ENCODE results near the gene PADI4. TPM values are rescaled to one million over a fixed set of nuclear protein-coding genes. Genes with fewer than 3 reads are reported as not detected.
A peak's percentile ranks its signal among the peaks of the same experiment; 100 is the strongest.

The PADI4 gene
- total RNA-seq, 8 experiments from 2014 or later, result 0.38 to 0.66 TPM; not detected in 6

- Histone ChIP-seq H3K4me3 (no peak overlapping the region), H3K4me1 (replicated peaks in 1 of 2) (no peaks in the 10 kb centered on the region), H3K27ac (no peak overlapping the region)
- WGBS, 10 experiments, result 50 to 97% (median 78%) methylated on average over 1 to 14 of the region's 14 CpGs; no CpG with 5 or more reads in 2 of the 10 experiments
- in situ Hi-C loops (cut with MboI; ENCODE audit: low pct_unique_long_range_greater_than_20kb in 2 of 9, low sequenced_read_pairs in 9 of 9, unreplicated experiment in 9 of 9), result no loop called here
- ATAC-seq (replicated peaks in 6 of 8), result no peak
Measured at GRCh38 chr1:17348593-17349234, 40.7 kb downstream of the PADI4 start.

DNA sequence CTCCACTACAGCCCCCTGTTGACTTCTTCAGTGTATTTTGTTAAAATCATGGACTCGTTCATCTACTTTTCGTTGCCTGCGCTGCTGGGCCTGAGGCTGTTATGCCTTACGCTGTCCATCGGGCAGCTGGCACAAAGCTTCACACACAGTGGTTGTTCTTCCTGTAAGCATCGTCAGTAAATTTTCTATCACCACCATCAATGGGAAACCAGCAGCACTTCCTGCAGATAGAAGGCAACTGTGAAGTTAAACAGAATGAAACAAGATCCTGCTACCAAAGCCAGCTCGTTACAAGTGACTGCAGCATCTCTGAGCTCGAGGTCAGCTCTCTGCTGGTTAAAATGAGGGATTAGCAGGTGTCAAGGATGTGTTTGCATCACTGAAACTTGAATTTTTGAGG is 42.1 kb downstream of the PADI4 start:
- in situ Hi-C loops (cut with MboI; ENCODE audit: low pct_unique_long_range_greater_than_20kb in 2 of 9, low sequenced_read_pairs in 9 of 9, unreplicated experiment in 9 of 9), result no loop called here
- Histone ChIP-seq H3K4me1 (replicated peaks in 1 of 2) (no peaks in the 10 kb centered on the region), H3K27ac (no peak overlapping the region), H3K4me3 (no peak overlapping the region)
- 51 to 89% (median 75%) methylated on average over 1 to 6 of the region's 8 CpGs; no CpG with 5 or more reads in 5 of the 10 experiments for WGBS, 10 experiments
- peak in 1 of 8 experiments; percentile 14 for ATAC-seq (replicated peaks in 6 of 8)

DNA sequence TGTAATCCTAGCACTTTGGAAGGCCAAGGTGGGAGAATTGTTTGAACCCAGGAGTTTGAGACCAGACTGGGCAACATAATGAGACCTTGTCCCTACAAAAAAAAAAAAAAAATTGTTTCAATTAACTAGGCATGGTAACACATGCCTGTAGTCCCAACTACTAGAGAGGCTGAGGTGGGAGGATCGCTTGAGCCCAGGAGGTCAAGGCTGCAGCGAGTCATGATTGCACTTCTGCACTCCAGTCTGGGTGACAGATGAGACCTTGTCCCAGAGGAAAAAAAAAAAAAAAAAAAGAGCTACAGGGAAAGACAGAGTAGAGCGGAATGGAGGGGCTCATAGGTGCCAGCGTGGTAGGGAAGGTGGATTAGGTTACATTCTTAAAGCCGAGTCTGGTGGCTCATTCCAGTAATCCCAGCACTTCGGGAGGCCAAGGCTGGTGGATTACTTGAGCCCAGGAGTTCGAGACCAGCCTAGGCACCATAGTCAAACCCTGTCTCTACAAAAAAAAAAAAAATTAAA is 43.0 kb downstream of the PADI4 start:
- WGBS, 10 experiments, result 36 to 93% (median 74%) methylated on average over 2 to 7 of the region's 7 CpGs
- in situ Hi-C loops (cut with MboI; ENCODE audit: low pct_unique_long_range_greater_than_20kb in 2 of 9, low sequenced_read_pairs in 9 of 9, unreplicated experiment in 9 of 9), result no loop called here
- no peak overlapping the region for H3K4me3 ChIP-seq
- no peak overlapping the region for H3K27ac ChIP-seq
- peak in 1 of 8 experiments; percentile 64 for ATAC-seq (replicated peaks in 6 of 8)
- H3K4me1 ChIP-seq (replicated peaks in 1 of 2), result no peaks in the 10 kb centered on the region

DNA sequence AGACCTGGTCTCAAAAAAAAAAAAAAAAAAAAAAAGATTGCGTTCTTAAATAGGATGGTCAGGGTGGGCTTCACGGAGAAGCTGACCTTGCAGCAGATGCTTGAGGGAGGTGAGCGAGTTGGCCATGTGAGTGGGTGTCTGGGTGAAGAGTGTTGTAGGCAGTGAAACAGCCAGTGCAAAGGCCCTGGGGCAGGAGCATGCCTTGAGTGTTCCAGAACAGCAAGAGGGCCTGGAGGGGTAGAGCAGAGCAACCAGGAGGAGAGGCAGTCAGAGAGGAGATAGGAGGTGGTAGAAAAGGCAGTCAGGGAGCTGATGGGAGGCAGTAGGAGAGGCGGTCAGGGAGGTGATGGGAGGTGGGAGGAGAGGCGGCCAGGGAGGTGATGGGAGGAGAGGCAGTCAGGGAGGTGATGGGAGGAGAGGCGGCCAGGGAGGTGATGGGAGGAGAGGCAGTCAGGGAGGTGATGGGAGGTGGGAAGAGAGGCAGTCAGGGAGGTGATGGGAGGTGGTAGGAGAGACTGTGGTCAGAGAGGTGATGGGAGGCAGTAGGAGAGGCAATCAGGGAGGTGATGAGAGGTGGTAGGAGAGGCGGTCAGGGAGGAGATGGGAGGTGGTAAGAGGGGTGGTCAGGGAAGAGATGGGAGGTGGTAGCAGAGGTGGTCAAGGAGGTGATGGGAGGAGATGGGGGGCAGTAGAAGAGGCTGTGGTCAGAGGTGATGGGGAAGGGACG is 43.8 kb downstream of the PADI4 start:
- no peak for ATAC-seq (replicated peaks in 6 of 8)
- H3K4me1 ChIP-seq (replicated peaks in 1 of 2), result no peaks in the 10 kb centered on the region
- H3K4me3 ChIP-seq, result no peak overlapping the region
- WGBS, 10 experiments, result 60 to 100% (median 77%) methylated on average over 1 to 8 of the region's 8 CpGs
- in situ Hi-C loops (cut with MboI; ENCODE audit: low pct_unique_long_range_greater_than_20kb in 2 of 9, low sequenced_read_pairs in 9 of 9, unreplicated experiment in 9 of 9), result no loop called here
- H3K27ac ChIP-seq, result no peak overlapping the region

DNA sequence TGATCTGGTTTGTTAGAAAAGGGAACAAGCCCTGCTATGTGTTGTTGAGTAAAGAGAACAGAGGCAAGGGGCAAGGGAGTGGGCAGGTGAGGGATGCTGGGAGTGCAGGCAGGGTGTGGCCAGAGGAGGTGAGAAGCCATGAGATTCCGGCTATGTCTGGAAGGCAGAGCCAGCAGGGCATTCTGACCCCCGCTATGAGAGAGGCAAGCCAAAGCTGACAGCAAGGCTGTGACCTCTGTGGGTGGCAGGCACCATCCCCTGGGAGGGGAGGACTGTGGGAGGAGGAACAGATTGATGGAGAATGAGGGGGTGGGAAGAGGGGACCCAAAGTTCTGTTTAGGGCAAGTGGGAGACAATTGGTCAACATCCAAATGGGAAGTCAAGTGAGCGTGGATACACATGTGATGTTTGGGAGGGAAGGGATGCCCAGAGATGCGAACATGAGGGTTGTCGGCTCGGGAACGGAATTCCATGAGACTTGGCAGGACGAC is 44.5 kb downstream of the PADI4 start:
- Histone ChIP-seq H3K4me3 (no peak overlapping the region), H3K27ac (no peak overlapping the region), H3K4me1 (replicated peaks in 1 of 2) (no peaks in the 10 kb centered on the region)
- in situ Hi-C loops (cut with MboI; ENCODE audit: low pct_unique_long_range_greater_than_20kb in 2 of 9, low sequenced_read_pairs in 9 of 9, unreplicated experiment in 9 of 9), result no loop called here
- ATAC-seq (replicated peaks in 6 of 8), result no peak
- 14 to 100% (median 60%) methylated on average over 1 to 4 of the region's 8 CpGs; no CpG with 5 or more reads in 3 of the 10 experiments for WGBS, 10 experiments

DNA sequence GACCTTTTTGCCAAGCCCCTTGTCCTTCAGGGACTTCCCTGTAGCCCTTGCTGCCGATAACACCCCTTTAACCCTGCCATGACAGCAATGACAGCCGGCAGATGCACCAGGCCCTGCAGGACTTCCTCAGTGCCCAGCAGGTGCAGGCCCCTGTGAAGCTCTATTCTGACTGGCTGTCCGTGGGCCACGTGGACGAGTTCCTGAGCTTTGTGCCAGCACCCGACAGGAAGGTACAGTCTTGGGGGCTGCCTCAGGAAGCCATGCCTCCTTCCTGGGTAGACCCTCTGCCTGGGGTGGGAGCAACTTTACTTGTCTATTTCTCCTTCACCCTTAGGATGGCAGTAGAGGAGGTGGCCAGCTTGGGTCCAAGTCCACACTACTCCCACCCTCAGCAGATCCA is 47.9 kb downstream of the PADI4 start:
- Histone ChIP-seq H3K4me3 (no peak overlapping the region), H3K4me1 (replicated peaks in 1 of 2) (peaks cover 0 to 4% of the 10 kb centered on the region in 2 donors), H3K27ac (no peak overlapping the region)
- WGBS, 10 experiments, result 20 to 100% (median 63%) methylated on average over 1 to 6 of the region's 6 CpGs; no CpG with 5 or more reads in 4 of the 10 experiments
- in situ Hi-C loops (cut with MboI; ENCODE audit: low pct_unique_long_range_greater_than_20kb in 2 of 9, low sequenced_read_pairs in 9 of 9, unreplicated experiment in 9 of 9), result no loop called here
- no peak for ATAC-seq (replicated peaks in 6 of 8)

GRCh38 chr1:17356387-17357026 is 48.5 kb downstream of the PADI4 start:
- peak in 1 of 8 experiments; percentile 73 for ATAC-seq (replicated peaks in 6 of 8)
- in situ Hi-C loops (cut with MboI; ENCODE audit: low pct_unique_long_range_greater_than_20kb in 2 of 9, low sequenced_read_pairs in 9 of 9, unreplicated experiment in 9 of 9), result no loop called here
- Histone ChIP-seq H3K4me1 (replicated peaks in 1 of 2) (peaks cover 0 to 4% of the 10 kb centered on the region in 2 donors), H3K4me3 (no peak overlapping the region), H3K27ac (no peak overlapping the region)
- WGBS, 10 experiments, result 15 to 88% (median 55%) methylated on average over 2 to 6 of the region's 12 CpGs; no CpG with 5 or more reads in 3 of the 10 experiments

GRCh38 chr1:17358557-17358956 is 50.6 kb downstream of the PADI4 start:
- in situ Hi-C loops (cut with MboI; ENCODE audit: low pct_unique_long_range_greater_than_20kb in 2 of 9, low sequenced_read_pairs in 9 of 9, unreplicated experiment in 9 of 9), result no loop called here
- WGBS, 10 experiments, result 67 to 95% (median 79%) methylated on average over 2 to 3 of the region's 4 CpGs; no CpG with 5 or more reads in 1 of the 10 experiments
- Histone ChIP-seq H3K27ac (no peak overlapping the region), H3K4me3 (no peak overlapping the region), H3K4me1 (replicated peaks in 1 of 2) (peaks cover 0 to 4% of the 10 kb centered on the region in 2 donors)
- ATAC-seq (replicated peaks in 6 of 8), result no peak

DNA sequence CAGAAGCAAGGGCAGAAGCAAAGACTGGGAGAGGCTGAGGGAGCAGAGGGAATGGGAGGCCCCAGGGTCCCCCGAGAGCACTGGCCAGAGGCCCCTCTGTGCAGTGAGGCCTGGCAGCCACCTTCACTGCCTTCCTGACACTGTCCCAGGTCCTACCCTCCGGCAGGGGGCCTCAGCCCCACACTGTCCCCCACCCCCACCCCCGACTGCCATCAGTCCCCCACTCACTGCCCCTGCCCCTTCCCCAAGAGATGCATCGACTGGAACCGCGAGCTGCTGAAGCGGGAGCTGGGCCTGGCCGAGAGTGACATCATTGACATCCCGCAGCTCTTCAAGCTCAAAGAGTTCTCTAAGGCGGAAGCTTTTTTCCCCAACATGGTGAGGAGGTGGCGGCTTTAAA is 51.0 kb downstream of the PADI4 start:
- peak in 4 of 8 experiments; percentile 29 to 48 (median 44) for ATAC-seq (replicated peaks in 6 of 8)
- Histone ChIP-seq H3K4me1 (replicated peaks in 1 of 2) (peaks cover 0 to 4% of the 10 kb centered on the region in 2 donors), H3K27ac (no peak overlapping the region), H3K4me3 (no peak overlapping the region)
- 17 to 100% (median 80%) methylated on average over 1 to 2 of the region's 11 CpGs; no CpG with 5 or more reads in 7 of the 10 experiments for WGBS, 10 experiments
- in situ Hi-C loops (cut with MboI; ENCODE audit: low pct_unique_long_range_greater_than_20kb in 2 of 9, low sequenced_read_pairs in 9 of 9, unreplicated experiment in 9 of 9), result no loop called here

- in situ Hi-C loops (cut with MboI; ENCODE audit: low pct_unique_long_range_greater_than_20kb in 2 of 9, low sequenced_read_pairs in 9 of 9, unreplicated experiment in 9 of 9), result no loop called here
- H3K4me3 ChIP-seq, result no peak overlapping the region
- WGBS, 10 experiments, result 58 to 98% (median 88%) methylated on average over 4 to 9 of the region's 9 CpGs; no CpG with 5 or more reads in 3 of the 10 experiments
- H3K4me1 ChIP-seq (replicated peaks in 1 of 2), result peaks cover 0 to 4% of the 10 kb centered on the region in 2 donors
- ATAC-seq (replicated peaks in 6 of 8), result no peak
- no peak overlapping the region for H3K27ac ChIP-seq
Measured at GRCh38 chr1:17359808-17360207, 51.8 kb downstream of the PADI4 start.

- WGBS, 10 experiments, result 15 to 100% (median 83%) methylated on average over 1 to 9 of the region's 11 CpGs; no CpG with 5 or more reads in 1 of the 10 experiments
- in situ Hi-C loops (cut with MboI; ENCODE audit: low pct_unique_long_range_greater_than_20kb in 2 of 9, low sequenced_read_pairs in 9 of 9, unreplicated experiment in 9 of 9), result no loop called here
- ATAC-seq (replicated peaks in 6 of 8), result no peak
Measured at GRCh38 chr1:17360272-17360956, 52.4 kb downstream of the PADI4 start.

DNA sequence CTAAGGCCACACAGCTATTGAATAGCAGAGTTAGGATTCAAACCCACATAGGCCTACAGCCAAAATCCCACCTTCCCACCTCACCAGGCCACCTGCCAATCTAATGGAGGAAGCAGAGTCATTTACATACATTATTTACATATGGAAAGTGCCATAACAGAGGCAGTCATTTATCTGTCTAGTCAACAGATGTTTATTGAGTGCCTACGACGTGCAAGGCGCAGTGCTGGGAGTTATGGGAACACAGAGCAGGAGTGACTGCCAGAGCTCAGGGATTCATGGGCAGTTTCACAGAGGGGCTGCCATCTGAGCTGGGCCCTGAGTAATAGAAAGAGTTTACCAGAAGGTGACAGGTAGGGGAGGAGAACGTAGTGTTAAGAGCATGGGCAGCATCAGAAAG is 53.7 kb downstream of the PADI4 start:
- Histone ChIP-seq H3K4me1 (replicated peaks in 1 of 2) (peaks cover 0 to 4% of the 10 kb centered on the region in 2 donors), H3K27ac (no peak overlapping the region), H3K4me3 (no peak overlapping the region)
- ATAC-seq (replicated peaks in 6 of 8), result peak in 3 of 8 experiments; percentile 36 to 85 (median 60)
- in situ Hi-C loops (cut with MboI; ENCODE audit: low pct_unique_long_range_greater_than_20kb in 2 of 9, low sequenced_read_pairs in 9 of 9, unreplicated experiment in 9 of 9), result no loop called here
- 40 to 87% (median 67%) methylated on average over 1 to 4 of the region's 4 CpGs; no CpG with 5 or more reads in 2 of the 10 experiments for WGBS, 10 experiments

More at GRCh38 chr1:17360272-17360956, 52.4 kb downstream of the PADI4 start:
- H3K4me1 ChIP-seq (replicated peaks in 1 of 2), result peaks cover 0 to 4% of the 10 kb centered on the region in 2 donors
- no peak overlapping the region for H3K27ac ChIP-seq
- no peak overlapping the region for H3K4me3 ChIP-seq

Data from motor neuron (in vitro differentiated cells).